Activated gamma-delta T cell treated with Interleukin-2 at 50 U/mL for 16 hours (primary cell): ENCODE measurements around the gene BRD1.

Source experiments
- DNase-seq: peaks from one replicate; pipeline ENCODE4 v3.0.0-alpha.2; 2020

The BRD1 gene

DNA sequence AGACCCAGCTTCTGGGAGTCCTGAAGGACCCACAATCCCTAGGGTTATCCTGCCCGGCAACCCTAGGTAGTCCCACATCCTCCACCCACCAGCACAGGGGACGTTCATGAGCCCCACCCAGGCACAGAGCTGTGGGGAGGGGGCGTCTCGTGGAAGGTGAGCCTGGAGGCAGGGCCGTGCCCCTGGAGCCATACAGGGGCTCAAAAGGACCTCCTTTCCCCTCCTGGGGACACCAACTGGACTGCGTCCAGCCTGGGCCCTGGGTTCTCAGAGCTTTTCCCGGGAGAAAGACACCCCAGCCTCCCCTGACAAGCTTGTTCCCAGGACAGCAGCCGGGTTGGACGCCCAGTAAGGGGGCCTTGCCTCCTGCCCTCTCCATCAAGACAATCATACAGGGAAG is 78.4 kb downstream of the BRD1 start:
- DNase-seq: no peak

GRCh38 chr22:49748514-49748913 is 79.2 kb downstream of the BRD1 start:
- no peak for DNase-seq

- no peak for DNase-seq
Observed at GRCh38 chr22:49747716-49748115, 80.0 kb downstream of the BRD1 start.

DNA sequence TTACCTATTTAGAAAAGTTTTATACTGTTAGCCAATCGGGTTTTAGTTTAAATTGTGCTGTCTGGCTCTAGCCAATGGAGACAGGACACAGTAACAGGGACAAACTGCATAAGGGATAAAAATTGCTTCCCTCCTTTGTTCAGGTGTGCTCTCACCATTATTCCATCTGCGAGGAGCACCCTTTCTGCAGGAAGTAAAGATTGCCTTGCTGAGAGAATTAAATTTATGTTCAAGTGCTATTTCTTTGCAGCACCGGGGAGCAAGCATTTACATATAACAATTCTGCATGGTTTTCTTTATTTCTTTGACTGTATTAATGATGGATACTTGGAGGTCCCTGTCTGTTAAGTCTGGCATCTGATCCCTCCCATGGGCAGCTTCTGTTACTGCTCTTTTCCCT is 80.5 kb downstream of the BRD1 start:
- DNase-seq: no peak

- DNase-seq: no peak
Observed at GRCh38 chr22:49746065-49746464, 81.6 kb downstream of the BRD1 start.

- no peak for DNase-seq
Observed at GRCh38 chr22:49740242-49740641, 87.4 kb downstream of the BRD1 start.

GRCh38 chr22:49739138-49739537 is 88.5 kb downstream of the BRD1 start:
- no peak for DNase-seq

GRCh38 chr22:49738566-49738965 is 89.1 kb downstream of the BRD1 start:
- DNase-seq: no peak

DNA sequence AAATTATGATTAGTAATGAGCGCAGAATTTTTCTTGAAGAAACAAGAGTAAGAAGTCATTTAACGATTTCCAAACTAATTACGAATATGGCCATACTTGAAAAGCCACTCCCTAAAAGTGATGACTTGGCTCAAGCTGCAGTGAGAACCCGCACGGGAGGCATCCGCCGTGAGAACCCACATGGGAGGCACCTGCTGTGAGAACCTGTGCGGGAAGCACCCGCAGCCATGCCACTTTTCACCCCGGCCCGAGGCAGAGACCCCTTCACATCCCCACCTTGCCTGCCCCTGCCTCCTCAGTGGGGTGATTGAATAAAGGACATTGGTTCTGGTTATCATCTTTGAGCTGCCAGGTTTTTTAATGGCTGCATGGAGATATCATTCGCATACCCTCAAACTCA is 89.7 kb downstream of the BRD1 start:
- no peak for DNase-seq

- DNase-seq: no peak
Observed at GRCh38 chr22:49737101-49737551, 90.5 kb downstream of the BRD1 start.

DNA sequence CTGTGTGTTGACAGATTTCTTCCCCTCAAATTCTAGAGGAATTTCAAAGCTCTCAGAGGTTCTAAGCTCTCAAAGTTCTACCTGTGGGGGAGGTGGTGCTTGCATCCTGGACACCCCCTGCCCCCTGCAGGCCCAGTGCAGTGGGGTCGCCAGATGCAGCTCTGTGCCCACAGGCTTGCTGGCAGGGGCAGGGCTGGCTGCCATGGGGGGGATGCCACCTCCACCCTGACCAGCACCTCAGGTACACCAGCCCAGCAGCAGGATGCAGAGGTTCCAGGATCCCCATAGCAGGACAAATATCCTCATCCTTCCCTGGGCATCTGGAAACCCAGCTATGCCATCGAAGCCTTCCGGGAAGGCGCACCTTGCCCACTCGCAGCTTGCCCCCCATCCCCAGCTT is 91.1 kb downstream of the BRD1 start:
- DNase-seq: no peak

DNA sequence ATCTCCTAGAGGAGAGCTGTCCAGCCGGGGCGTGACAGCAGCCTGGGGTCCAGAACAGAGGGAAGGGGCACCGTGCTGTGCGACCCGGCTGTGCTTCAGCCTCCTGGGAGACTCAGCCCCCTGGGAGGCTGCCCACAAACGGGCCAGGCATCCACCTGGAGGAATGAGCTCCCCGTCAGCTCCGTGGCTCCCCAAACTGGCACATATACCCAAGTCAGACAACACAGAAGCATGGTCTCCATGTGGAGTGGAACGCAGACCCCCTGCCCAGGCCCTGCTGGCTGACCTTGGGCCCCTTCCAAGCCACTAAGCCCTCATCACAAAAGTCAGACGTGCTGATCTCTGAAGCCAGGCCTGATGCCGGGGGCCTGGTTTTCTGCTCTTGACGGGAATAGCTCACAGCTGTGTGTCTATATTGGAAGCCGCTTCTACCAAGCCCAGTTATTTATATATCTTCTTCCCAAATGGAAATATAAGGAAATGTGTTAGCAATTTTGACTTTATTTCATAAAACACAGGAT is 91.7 kb downstream of the BRD1 start:
- DNase-seq: no peak

DNA sequence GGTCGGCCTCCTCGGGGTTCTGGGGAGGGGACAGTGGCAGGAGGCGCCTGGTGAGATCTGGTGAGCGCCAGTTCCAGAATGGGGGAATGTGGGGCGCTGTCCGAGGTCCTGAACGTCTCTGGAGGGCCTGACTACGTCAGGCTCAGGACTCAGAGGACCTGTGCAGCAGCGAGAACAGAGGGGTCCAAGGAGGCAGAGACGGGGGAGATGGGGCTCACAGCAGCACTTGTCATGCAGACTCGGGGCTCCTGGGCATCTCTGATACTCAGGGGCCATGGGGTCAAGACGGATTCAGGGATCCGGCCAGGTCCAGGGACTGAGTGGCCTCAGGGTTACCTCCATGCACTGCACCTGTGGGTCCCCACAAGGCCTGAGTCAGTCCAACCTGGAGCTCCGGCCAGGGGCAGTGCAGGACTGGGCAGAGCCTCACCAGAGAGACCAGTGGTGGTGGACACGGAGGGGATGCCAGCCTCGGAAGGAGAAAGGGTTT is 92.2 kb downstream of the BRD1 start:
- DNase-seq: no peak

DNA sequence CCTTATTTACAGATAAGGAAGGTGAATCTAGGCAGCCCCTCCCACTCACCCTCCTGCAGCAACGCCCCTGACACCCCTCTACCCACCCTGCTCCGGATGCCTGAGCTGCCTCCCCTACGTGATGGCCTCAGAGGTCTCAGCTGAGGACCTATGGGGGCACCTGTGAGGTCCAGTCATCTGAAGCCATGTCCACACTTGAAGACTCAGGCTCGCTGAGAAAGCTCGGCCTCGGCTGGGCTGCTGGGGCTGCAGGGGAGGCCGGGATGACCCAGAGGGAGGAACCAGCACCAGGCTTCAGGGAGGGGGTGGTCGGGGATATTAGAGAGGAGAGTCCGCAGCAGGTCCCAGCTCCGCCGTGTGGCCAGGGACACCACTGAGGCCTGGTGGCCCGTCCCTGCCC is 92.8 kb downstream of the BRD1 start:
- DNase-seq: no peak

DNA sequence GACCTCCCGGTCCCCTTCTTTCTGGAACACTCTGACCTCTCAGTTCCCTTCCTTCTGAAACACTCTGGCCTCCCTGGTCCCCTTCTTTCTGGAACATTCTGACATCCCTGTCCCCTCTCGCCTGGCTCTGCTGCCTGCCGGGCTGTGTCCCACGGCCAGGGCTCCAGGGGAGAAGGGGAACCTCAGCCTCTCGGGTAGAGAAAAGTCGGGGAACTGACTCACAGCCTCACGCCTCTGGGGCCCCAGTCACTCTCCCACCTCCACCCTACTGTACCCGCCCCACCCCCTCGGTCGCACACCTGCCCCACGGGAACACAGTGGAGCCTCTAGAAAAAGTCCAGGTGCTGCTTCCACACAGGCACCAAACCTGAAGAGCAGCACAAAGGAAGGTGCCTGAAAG is 93.3 kb downstream of the BRD1 start:
- no peak for DNase-seq

DNA sequence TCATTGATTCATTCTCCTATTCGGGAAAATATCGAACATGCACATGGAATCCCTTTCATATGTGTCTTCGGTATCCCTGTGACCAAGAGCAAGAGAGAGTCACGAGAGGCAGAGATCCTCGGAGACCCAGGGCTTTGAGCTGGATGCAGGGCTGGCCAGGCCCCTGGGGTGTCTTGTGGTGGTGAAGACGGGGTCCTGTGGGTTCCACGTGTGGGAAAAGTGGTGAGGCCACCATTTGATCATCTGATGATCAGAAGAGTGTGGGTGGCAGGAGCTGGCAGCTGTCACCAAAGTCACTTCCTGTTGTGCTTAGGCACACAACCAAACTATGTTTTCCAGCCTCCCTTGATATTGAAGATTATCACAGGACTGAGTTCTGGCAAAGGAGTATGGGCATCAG is 94.0 kb downstream of the BRD1 start:
- no peak for DNase-seq

- DNase-seq: no peak
Observed at GRCh38 chr22:49730656-49731055, 97.0 kb downstream of the BRD1 start.

GRCh38 chr22:49728570-49729271 is 99.0 kb downstream of the BRD1 start:
- DNase-seq: no peak

DNA sequence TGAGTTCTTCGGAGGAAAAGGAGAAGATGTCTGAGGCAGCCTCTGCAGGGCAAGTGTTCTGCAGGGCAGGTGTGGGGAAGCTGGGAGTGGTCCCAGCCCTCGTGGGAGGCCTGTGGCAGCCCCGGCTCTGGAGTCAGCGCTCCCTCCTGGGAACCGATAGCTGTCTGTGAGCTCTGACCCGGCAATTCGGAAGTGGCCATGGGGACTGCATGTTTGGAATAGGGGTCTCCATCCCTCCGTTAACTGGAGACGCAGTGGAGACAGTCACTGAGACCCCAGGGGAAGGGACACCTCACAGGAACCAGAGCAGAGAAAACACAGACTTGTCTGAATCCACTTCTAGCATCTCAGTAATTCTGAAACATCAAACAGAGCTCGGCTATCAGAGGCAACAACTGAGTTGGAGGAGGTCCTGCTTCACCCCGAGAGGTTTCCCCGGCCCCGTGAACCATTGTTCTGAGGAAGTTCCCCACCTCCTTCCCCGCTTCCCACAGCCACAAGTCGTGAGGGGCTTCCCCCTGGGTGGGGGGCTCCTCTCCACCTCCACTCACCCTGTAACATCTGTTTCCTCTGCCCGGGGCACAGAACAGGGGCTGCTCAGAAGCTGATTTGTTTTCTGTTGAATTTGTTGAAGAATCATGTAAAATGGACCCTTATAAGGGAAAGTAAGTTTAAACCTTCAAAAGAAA is 99.6 kb downstream of the BRD1 start:
- no peak for DNase-seq

GRCh38 chr22:49727191-49727880 is 100.3 kb downstream of the BRD1 start:
- no peak for DNase-seq

DNA sequence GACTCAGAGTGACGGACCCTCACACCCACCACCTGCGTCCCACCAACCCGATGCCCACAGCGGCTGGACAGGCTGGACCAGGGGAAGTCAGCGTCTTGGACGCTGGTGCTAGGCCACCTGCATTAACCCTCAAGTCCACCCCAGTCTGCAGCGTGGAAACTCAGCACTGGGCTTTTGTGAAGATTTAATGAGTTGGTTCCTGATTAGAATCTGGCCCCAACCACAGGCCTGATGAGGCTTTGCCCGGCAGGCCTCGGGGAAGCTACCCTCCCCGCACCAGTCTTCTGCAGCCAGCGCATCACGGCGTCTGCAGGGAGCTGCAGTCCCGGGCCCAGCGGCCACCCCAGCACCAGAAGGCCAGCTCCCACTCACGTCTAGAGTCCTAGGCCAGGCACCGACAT is 101.0 kb downstream of the BRD1 start:
- DNase-seq: no peak

- no peak for DNase-seq
Observed at GRCh38 chr22:49726022-49726681, 101.5 kb downstream of the BRD1 start.

GRCh38 chr22:49725516-49725915 is 102.2 kb downstream of the BRD1 start:
- no peak for DNase-seq
